OCI-LY7 (cell line): ENCODE results near the gene ZHX3. TPM values are rescaled to one million over a fixed set of nuclear protein-coding genes. Genes with fewer than 3 reads are reported as not detected.

Experiments used
- BruUV-seq: library from RNA; stranded (reverse); fragments of 400-500 nt; replicated peaks from 2 replicates; lab custom pipeline; 2021; lab: Mats Ljungman, UMichigan
- CTCF ChIA-PET: fragments of 300-600 bp; sonication (Branson Sonifier 250); formaldehyde crosslinking; loops from one replicate; lab custom pipeline; 2022; ENCODE audit warnings: antibody characterized with exemption; ENCODE audit not compliant: unreplicated experiment; lab: Charles Lee
- POLR2A ChIA-PET: fragments of 300-600 bp; sonication (Branson Sonifier 250); formaldehyde crosslinking; loops from one replicate; lab custom pipeline; 2022; ENCODE audit warnings: antibody characterized with exemption; lab: Charles Lee
- DNase-seq: peaks from one replicate; pipeline ENCODE4 v3.0.0-alpha.2; 2015; ENCODE audit warnings: low spot score
- H2AFZ ChIP-seq: fragments of 200-600 bp; sonication (generic), shearing (Covaris generic); 2 replicates; pipeline ENCODE4 v1.6.1; 2014; ENCODE audit warnings: mild to moderate bottlenecking, antibody characterized with exemption, low read length, moderate library complexity
- H3K27ac ChIP-seq: fragments of 200-600 bp; sonication (generic); 2 replicates; pipeline ENCODE4 v1.5.1; 2014; ENCODE audit warnings: mixed run types, low read depth, mild to moderate bottlenecking, moderate library complexity, low read length, inconsistent platforms; ENCODE audit not compliant: poor library complexity, severe bottlenecking
- H3K36me3 ChIP-seq: fragments of 200-600 bp; sonication (generic); 2 replicates; pipeline ENCODE4 v1.6.1; 2014; ENCODE audit warnings: mild to moderate bottlenecking, antibody characterized with exemption, low read length, moderate library complexity, mixed read lengths; ENCODE audit not compliant: insufficient read depth
- H3K4me1 ChIP-seq: fragments of 200-600 bp; sonication (generic); 2 replicates; pipeline ENCODE4 v1.5.1; 2014; ENCODE audit warnings: mild to moderate bottlenecking, low read length; ENCODE audit not compliant: insufficient read depth, poor library complexity, severe bottlenecking
- H3K4me2 ChIP-seq: fragments of 200-600 bp; sonication (generic); 2 replicates; pipeline ENCODE4 v1.6.1; 2014; ENCODE audit warnings: mild to moderate bottlenecking, low read length
- H3K4me3 ChIP-seq: fragments of 200-600 bp; sonication (generic); 2 replicates; pipeline ENCODE4 v1.5.1; 2014; ENCODE audit warnings: mild to moderate bottlenecking, low read depth, low read length; ENCODE audit not compliant: poor library complexity, severe bottlenecking
- H3K79me2 ChIP-seq: fragments of 200-600 bp; sonication (generic); 2 replicates; pipeline ENCODE4 v1.6.1; 2016; ENCODE audit warnings: low read depth, mild to moderate bottlenecking, low read length, moderate library complexity, mixed read lengths; ENCODE audit not compliant: insufficient read depth
- H3K9me2 ChIP-seq: fragments of 200-600 bp; sonication (generic); 2 replicates; pipeline ENCODE4 v1.6.1; 2016; ENCODE audit warnings: mild to moderate bottlenecking, low read length, mixed read lengths; ENCODE audit not compliant: insufficient read depth
- H3K9me3 ChIP-seq: fragments of 200-600 bp; sonication (generic); 2 replicates; pipeline ENCODE4 v1.6.1; 2014; ENCODE audit warnings: mild to moderate bottlenecking, mixed run types, low read length, mixed read lengths
- H4K20me1 ChIP-seq: fragments of 200-600 bp; sonication (generic); 2 replicates; pipeline ENCODE4 v1.6.1; 2014; ENCODE audit warnings: mild to moderate bottlenecking, antibody characterized with exemption, low read length, moderate library complexity, mixed read lengths; ENCODE audit not compliant: insufficient read depth
- EZH2phosphoT487 ChIP-seq: fragments of 200-600 bp; sonication (generic); IDR thresholded peaks from 2 replicates; pipeline ENCODE4 v1.6.1; 2018; ENCODE audit warnings: low read depth, borderline replicate concordance, mild to moderate bottlenecking, mixed run types, antibody characterized with exemption, low read length, moderate library complexity, mixed read lengths
- intact Hi-C: fragments of 100-400 bp; cut with micrococcal nuclease; formaldehyde crosslinking; loops from one replicate; pipeline ENCODE4 v1.10.0; 2022; ENCODE audit not compliant: unreplicated experiment
- total RNA-seq, 2 experiments: library from RNA; depleted of rRNA in 1 of 2; stranded (reverse); fragments of >200 nt in 1 of 2; shearing (Covaris generic) in 1 of 2; gene quantifications; 2 replicates each; pipeline ENCODE4 v1.2.3, GENCODE V29; 2014 to 2022
- TF ChIP-seq, protein P1 (sequence below): fragments of 200-600 bp; sonication (generic); conservative IDR thresholded peaks from 2 replicates; pipeline ENCODE4 v1.5.1; 2014; ENCODE audit warnings: mild to moderate bottlenecking, antibody characterized with exemption, low read length, moderate library complexity, mixed read lengths

Gene ZHX3
- total RNA-seq, 2 experiments from 2014 or later = 5.8 to 16.9 TPM

DNA sequence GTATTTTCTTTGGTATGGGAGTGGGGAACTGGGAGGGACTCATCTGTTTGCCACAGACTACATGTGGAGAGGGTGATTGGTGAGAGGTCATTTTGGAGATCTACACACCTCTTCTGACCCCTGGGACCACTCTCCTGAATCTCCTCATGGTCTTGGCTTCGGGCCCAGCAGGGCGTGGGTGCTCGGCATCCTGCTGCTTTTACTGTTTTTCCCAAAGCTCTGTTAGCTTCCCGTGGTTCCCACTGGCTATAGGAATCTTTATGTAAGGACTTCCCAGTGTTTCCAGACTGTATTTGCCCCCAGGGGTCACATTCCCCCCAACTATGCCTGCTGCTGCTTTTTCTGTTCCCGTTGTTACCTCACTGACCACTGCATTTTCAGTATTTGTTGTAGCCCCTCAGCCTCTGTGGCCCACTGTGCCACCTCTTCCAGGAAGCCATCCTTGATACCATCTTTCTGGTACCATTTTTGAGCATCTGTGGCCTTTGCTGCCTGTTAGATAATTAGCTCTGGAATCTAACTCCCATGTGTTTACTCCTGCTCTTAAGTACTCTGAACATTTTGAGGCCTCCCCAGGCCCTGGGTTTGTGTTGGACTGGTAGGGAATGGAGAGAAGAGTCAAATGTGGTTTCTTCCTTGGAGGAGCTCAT is 165.3 kb downstream of the ZHX3 start:
- ChIA-PET CTCF (no interaction called here), POLR2A (interaction anchor here (1.4 to 1.5 kb wide), 3 partner anchors 9 to 12 kb away, joined by 3 to 6 read pairs (median 3); no protein-coding TSS in a partner anchor)
- intact Hi-C loops = no loop called here
- BruUV-seq = no TSS peak
- Histone ChIP-seq H3K9me3 (no peaks in the 10 kb centered on the region), H3K79me2 (peaks cover 62% of the 10 kb centered on the region; the same call in 1 of the 2 replicates), H3K9me2 (no peaks in the 10 kb centered on the region), H3K4me3 (no peak overlapping the region), H3K36me3 (peaks cover 6% of the 10 kb centered on the region; the same call in 1 of the 2 replicates), H4K20me1 (peaks cover 8% of the 10 kb centered on the region; the same call in 1 of the 2 replicates), H3K27ac (no peak overlapping the region), H2AFZ (no peak overlapping the region), H3K4me2 (no peak overlapping the region), H3K4me1 (peaks cover 48% of the 10 kb centered on the region)
- TF ChIP-seq EZH2phosphoT487 = no peak
- TF ChIP-seq, protein P1, sequence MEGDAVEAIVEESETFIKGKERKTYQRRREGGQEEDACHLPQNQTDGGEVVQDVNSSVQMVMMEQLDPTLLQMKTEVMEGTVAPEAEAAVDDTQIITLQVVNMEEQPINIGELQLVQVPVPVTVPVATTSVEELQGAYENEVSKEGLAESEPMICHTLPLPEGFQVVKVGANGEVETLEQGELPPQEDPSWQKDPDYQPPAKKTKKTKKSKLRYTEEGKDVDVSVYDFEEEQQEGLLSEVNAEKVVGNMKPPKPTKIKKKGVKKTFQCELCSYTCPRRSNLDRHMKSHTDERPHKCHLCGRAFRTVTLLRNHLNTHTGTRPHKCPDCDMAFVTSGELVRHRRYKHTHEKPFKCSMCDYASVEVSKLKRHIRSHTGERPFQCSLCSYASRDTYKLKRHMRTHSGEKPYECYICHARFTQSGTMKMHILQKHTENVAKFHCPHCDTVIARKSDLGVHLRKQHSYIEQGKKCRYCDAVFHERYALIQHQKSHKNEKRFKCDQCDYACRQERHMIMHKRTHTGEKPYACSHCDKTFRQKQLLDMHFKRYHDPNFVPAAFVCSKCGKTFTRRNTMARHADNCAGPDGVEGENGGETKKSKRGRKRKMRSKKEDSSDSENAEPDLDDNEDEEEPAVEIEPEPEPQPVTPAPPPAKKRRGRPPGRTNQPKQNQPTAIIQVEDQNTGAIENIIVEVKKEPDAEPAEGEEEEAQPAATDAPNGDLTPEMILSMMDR = no peak
- DNase-seq = no peak

DNA sequence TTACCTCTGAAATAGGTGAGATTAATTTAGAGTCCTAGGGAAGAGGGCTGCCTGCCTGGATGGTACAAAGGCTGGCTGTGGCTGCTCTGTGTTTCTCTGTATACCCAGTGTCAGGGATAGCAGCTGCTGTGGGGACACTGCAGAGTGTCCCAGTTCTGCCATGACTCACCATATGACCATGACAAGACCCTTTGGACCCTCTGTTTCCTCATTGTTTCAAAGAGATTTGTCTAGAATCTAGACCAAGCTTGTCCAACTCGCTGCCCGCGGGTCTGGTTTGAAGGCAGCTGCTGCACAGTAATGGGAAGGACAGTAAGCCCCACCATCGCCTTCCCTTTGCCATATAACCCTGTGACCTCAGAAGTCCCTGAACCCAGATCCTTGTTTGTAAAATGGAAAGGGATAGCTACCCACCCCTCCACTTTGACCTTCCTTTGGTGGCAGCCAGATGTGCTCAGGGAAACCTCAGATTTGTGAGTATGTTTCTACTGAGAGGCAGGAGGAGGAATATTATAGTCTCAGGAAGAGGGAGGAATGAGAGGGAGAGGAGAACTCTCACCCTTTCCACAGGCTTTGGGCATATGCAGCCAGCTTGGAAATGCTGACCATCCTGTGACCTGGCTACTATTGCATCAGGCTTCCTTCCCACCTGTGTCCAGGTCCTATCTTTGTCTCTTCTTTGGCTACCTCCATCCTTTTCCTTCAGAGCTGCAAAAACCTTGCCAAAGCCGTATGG is 166.2 kb downstream of the ZHX3 start:
- H3K79me2 ChIP-seq = peaks cover 71% of the 10 kb centered on the region

More for the DNA sequence above, 166.2 kb downstream of the ZHX3 start:
- BruUV-seq = no TSS peak
- intact Hi-C loops = no loop called here
- H3K4me1 ChIP-seq = peaks cover 48% of the 10 kb centered on the region
- H3K9me2 ChIP-seq = no peaks in the 10 kb centered on the region
- peaks cover 16% of the 10 kb centered on the region for H3K36me3 ChIP-seq
- H3K4me3 ChIP-seq = no peak overlapping the region
- no peak for DNase-seq
- TF ChIP-seq EZH2phosphoT487 = no peak
- TF ChIP-seq, protein P1 = no peak
- no peak overlapping the region for H3K4me2 ChIP-seq
- no peak overlapping the region for H2AFZ ChIP-seq
- no peak overlapping the region for H3K27ac ChIP-seq
- H4K20me1 ChIP-seq = peaks cover 8% of the 10 kb centered on the region; the same call in 1 of the 2 replicates
- no peaks in the 10 kb centered on the region for H3K9me3 ChIP-seq
- CTCF ChIA-PET = no interaction called here
- POLR2A ChIA-PET = interaction anchor here (1.5 kb wide), 2 partner anchors 9 to 11 kb away, joined by 3 to 6 read pairs; no protein-coding TSS in a partner anchor
